Gastrocnemius medialis (tissue), 4 donors: ENCODE measurements around the gene NANOS2.

Source experiments
- CTCF ChIP-seq, 5 experiments: fragments of 450-650 bp in 3 of 5; fragments of 200-600 bp in 2 of 5; sonication (generic) in 2 of 5; IDR thresholded peaks in 4 of 5; conservative IDR thresholded peaks in 1 of 5; 1 replicate in 4 of 5; 2 replicates in 1 of 5; pipeline ENCODE4 v1.5.1; 2016 to 2019; ENCODE audit warnings: antibody characterized with exemption in 5 of 5, mild to moderate bottlenecking in 3 of 5, moderate library complexity in 3 of 5
- POLR2A ChIP-seq, 2 donors: fragments of 450-650 bp; IDR thresholded peaks; one replicate each; pipeline ENCODE4 v1.6.1; 2017; ENCODE audit warnings: antibody characterized with exemption in 2 of 2, mild to moderate bottlenecking in 2 of 2, moderate library complexity in 2 of 2

DNA sequence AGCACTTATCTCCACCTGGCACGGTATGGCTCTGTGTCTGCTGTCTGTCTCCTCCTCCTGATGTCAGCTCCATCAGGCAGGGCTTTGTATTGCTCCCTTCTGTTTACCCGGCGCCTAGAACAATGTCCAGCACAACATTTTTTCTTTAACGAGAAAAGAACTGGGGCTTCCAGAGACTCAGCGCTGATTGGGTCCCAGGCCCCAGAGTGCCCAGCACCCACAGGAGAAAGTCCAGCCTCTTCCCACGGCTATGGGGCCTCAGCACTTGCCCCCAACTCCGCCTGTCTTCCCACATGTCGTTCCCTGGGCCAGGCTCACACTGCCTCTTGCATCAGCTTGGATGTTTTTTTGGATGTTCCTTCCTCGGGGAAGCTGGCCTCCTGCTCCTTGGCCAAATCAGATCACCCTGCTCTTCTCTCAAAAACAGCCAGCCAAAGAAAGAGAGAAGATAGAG lies 19.0 kb downstream of the NANOS2 start:
- TF ChIP-seq CTCF (IDR thresholded peaks at IDR 0.05 in 4 of 5, conservative IDR thresholded peaks at IDR 0.05 in 1 of 5) = no peak
- no peak for TF ChIP-seq POLR2A (IDR thresholded peaks at IDR 0.05)
